HG03097 (cell line): ENCODE data around the gene HSD11B1.

Experiments used
- ATAC-seq: cut with Tn5 transposase; IDR thresholded peaks from one replicate; pipeline ENCODE4 v1.9.1; 2021; ENCODE audit not compliant: unreplicated experiment, low FRiP score

The HSD11B1 gene

DNA sequence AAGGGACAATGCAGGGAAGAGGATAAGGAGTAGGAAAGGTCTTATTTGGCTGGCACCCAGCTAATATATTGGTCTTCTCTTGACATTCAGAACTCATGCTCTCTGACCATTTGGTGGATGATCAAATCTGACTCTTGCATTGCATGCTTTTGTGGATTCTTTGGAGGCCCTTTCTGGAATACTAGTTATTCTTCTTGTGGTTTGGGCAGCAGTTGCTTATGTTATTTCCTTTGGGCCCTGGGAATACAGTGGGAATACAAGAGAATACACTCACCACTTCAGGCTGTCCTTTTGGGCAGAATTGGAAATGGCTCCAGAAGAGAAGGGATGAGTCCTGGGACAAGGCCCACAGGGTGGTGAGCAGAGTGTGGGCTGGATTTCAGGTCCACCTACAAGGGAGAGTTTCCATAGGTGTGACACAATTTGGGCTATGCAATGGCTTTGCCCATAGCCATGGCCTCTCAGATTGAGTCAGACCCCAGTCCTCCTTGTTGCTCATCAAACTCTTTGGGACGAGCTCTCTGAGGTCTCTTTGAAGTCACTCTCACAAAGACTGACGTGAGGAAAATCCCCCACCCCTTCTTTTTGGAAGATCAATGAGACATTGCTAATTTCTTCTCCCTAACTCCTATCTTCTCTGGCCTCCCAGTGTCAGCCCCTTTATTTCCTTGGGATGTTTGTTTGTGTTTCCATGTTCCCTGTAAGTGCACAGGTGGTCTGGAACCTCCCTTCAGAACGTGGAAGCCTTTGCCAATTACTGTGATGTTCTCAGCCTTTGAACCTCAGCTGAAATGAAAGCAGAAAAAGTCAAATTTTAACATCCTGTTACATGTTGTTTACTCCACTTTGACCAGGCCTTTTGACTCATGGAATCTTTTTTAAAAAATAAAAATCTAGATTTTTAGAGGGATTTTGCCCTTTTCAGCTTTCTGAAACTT is 19.4 kb downstream of the HSD11B1 start:
- ATAC-seq = no peak

DNA sequence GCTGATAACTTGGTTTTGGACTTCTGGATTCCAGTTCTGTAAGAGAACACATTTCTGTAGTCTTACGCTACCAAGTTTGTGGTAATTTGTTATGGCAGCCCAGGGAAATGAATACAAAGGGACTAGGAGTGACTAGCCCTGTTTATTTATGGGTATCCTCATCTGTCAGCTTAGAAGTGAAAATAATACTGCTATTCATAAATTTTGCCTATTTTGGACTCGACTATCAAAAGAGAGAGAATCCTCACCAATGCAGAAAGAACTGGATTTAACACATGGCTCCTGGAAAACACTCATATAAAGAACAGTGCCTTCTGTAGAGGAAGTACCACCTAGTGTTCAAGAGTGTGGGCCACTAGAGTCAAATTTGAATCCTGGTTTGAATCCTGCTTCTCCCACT is 22.6 kb downstream of the HSD11B1 start:
- ATAC-seq = no peak

DNA sequence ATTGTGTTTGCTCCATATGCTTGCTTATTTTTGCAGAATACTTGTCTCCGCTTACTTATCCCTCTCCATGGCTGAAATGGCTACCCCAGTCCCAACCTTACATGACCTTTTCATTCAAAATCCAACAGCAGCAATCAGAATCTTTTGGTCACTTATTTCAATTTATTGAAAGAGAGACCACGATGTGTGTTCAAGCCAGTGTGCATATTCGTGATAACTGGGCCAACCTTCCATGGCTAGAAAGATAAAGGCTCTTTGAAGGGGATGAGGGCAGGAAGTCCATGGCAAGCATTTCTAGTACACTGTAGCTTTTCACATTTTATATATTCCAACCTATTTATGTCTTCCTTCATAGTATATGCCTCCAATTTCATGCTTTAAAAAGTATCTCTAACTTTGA is 23.1 kb downstream of the HSD11B1 start:
- ATAC-seq = no peak

DNA sequence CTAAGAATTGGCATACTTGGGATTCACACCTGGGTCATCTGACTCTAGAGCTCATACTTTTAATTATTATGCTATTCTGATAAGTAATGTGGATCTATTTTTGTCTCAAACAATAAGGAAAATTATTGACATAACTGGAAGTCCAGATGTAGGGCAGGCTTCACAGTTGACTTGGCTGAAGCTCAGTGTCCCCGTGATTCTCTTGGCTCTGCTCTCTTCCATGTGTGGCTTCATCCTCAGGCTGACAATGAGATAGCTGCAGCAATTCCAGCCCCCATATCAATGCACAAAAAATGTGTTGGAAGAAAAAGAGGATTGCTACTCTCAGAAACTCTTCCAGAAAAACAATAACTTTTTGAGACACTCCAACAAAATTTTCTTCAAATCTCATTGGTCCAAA is 23.8 kb downstream of the HSD11B1 start:
- no peak for ATAC-seq

DNA sequence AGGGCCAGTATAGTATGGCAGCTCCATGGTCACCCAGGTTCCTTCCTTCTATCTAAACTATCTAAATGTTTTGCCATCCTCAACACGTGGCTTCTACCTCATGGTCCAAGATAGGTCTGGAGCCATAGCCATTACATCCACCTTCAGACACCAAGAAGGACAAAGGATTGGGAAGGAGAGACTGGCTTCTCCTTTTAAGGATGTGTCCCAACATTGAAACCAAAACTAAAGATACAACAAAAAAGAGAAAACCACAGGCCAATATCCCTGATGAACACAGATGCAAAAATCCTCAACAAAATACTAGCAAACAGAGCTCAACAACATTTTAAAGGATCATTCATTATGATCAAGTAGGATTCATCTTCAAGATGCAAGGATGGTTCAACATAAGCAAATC is 24.8 kb downstream of the HSD11B1 start:
- ATAC-seq = no peak

DNA sequence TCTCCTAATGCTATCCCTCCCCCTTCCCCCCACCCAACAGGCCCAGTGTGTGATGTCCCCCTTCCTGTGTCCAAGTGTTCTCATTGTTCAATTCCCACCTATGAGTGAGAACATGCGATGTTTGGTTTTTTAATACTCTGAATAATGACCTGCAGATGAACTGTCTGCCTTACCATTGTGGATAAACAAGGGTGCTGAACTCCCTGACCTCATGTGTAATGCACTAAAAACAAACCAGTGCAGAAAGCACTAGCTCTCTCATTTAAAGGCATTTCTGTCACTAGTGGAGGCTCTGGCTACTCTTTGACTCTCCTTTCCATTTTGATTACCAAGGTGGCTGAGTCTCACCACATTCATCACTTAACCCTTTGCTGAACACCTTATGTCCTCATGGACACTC is 28.1 kb downstream of the HSD11B1 start:
- ATAC-seq = no peak

DNA sequence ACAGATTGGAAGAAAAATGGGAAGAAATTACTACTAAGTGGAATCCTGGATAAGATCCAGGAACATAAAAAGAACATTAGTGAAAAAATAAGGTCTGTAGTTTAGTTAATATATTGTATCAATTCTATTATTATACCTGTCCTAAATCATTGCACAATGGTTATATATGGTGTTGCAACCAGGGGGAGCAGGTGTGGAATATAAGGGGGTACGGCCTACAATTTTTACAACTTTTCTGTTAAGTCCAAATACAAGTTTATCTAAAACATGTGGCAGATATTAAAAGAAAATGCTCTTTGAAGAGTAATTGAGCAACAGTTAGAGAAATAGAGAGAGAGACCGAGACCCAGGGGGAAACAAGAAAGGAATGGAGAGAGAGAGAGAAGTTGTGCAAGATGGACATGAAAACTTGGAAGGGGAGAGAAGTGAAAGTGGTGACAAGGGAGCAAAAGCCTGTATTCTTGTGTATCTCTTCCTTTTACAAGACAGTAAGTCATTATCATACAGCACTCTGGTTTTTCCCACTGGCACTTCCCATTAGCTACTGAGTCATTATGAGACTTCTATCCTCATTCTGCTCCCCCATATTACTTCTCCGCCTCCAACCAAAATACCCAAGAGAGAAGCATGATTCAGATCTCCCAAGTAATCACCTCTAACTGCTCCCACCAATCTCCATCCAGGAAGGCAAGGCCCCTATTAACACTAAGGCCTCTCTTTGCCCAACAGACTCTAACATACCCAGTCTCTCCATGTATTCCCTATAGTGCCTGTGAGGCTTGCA is 29.0 kb downstream of the HSD11B1 start:
- ATAC-seq = no peak

DNA sequence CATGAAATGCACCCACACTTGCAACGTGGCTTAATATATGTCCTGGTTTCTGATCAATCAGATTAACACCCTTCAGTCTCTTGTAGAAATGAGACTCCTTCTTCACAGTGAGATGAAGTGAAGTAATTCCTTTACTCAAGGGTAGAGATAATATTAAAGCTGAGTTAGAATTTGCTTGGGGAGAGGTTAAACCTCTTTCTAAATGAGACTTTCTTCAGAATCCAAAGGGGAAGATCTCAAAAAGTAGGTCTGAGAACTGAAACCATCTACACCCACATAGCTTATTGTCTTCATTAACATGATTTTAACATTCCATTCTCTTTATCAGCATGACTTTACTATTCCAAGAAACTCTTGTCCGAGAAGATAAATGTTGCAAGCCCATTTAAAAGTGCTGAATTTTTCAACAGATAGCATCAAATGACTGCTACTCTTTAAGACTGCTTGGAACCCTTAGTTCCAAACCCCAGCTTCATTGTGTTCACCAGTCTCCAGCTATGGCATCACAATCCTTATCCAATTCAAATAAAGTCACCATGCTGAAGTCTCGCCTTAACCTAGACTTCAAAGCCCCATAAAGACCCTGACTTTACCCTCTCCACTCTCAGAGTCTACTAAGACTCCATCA is 32.0 kb downstream of the HSD11B1 start:
- ATAC-seq = no peak

DNA sequence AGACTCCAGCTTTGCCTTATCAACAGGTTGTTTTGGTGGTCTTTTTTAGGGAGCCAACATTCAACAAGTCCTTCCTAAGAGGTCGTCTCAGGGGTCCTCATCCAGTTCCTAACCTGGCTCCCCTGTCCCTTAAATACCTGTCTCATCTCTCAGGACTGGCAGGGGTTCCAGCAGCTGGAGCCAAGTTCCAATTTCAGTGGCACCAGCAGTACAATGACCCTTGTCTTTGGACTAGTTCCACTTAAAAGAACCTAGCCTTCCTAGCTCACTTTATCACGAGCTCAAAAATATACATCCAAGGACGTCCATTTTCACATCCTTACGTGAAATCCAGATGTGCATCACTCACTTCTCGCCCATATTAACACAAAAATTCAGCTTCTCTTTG is 32.5 kb downstream of the HSD11B1 start:
- ATAC-seq = no peak

DNA sequence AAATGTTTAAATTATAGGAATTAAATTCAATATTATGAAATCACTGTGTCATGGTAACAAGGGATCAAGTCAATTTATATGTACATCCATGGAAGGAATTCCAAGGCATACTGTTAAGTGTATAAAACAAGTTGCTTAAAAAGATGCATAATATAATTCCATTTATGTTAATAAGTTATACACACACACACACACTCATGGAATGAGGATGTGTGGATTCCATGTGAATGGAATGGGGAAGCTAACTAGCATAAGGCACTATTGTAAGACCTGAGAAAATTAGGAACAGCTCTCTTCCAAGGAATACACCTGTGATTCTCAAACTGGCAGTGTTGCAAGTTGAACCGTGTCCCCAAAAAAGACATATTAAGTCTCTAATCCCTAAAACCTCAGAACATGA is 33.6 kb downstream of the HSD11B1 start:
- ATAC-seq = no peak

DNA sequence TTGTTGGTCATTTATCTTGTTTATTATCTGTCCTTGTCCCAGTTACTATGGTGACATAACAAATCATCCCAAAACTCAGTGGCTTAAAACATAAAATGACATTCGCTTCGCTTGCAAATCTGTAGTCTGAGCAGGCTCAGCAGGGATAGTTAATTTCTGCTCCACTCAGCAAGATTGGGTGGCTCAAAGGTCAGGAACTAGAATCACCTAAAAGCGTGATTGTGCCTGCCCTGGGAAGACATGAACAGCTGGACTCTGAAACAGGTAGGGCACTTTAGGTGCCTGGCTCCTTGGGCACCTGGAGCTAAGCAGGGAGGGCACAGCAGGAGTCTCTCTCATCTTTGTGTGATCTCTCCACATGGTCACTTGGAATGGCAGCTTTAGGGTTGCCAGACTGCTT is 36.5 kb downstream of the HSD11B1 start:
- ATAC-seq = no peak

DNA sequence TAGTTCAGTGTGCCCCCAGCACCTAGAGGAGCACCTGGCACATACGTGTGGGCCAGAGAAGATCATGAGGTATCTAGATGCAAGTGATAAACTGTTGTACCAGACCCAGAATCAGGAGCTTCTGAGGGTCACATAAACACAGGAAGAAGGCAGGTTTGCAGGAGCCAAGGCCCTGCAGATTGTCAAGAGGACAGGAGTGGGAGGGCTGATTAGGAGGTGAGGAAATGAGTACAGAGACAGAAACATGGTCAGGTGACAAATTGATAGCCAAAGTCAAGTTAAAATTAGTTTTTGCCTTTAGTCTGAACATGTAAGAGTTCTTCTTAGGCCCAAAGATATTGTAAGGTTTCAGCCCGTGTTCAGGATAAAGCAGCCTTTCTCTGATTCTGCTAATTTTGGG is 37.2 kb downstream of the HSD11B1 start:
- ATAC-seq = no peak

DNA sequence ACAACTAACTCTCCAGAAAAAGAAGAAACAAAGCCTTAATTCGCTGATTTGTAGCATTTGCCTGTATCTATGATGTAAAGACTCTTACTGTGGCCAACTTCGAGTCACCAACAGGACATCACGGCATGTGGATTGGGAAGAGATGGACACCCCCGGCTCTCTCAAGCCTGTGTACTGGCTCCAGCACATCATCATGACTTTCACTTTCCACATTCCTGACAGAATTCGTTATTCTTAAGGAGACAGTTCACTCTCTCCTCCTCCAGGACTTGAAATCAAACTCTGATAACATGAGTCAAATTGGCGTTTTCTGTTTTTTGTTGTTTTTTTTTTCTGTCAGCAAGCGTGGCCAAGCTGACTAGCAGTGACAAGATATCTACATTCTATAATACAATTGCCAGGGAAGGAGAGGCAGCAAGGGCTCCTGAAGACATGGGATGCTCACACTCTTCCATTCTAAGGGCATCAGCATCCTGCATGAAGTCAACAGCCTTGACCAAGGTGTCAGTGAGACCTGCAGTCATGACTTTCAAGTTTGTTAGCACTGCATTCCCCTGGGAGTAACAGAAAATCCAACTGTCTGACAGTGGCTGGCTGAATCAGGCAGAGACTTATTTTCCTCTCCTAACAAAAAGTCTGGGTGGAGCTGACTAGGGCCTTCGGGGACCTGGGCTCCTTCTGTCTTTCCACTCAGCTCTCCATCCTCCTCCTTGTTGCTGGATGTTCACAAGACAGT is 37.9 kb downstream of the HSD11B1 start:
- ATAC-seq = no peak

DNA sequence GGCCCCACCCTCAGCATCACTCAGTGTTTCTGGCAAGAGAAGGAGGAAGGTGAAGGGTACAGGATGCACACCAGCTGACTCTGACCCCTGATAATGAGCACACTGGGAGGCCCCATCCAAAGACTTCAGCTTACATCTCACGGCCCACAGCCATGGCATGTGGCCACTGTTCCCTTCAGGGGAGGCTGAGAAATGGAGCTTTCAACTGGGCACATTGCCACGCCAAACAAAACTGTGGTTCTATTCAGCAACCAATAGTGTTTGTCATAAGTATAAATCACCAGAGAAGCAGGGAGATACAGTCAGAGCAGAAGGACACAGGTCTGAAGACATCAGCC is 38.5 kb downstream of the HSD11B1 start:
- ATAC-seq = no peak

DNA sequence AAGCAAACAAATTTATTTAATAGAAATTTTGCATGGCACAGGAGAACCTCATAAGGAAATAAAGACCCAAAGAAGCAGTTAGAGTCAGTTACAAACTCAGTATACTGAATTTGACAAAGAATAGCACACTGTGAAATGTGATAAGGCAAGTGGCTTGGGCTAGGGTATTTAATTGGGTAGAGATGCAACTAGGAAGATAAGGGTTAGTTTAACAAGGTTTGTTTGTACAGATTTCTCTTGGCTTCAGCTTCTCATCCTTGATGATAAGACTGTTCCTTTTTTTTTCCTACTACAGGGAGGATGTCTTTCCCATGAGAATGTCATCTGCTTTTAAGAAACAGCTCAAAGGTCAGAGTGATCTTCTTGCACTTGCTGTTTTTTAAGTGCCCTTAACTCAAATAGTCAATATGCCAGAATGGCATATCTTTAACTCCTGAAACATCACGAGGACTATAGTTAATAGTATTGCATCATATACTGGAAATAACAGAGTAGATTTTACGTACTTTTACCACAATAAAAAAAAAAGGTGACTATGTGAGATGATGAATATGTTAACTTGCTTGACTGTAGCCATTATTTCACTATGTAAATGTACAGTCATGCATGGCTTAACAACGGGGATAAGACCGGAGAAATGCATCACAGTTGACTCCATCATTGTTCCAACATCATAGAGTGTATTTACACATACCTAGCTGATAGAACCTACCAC is 42.0 kb downstream of the HSD11B1 start:
- no peak for ATAC-seq

DNA sequence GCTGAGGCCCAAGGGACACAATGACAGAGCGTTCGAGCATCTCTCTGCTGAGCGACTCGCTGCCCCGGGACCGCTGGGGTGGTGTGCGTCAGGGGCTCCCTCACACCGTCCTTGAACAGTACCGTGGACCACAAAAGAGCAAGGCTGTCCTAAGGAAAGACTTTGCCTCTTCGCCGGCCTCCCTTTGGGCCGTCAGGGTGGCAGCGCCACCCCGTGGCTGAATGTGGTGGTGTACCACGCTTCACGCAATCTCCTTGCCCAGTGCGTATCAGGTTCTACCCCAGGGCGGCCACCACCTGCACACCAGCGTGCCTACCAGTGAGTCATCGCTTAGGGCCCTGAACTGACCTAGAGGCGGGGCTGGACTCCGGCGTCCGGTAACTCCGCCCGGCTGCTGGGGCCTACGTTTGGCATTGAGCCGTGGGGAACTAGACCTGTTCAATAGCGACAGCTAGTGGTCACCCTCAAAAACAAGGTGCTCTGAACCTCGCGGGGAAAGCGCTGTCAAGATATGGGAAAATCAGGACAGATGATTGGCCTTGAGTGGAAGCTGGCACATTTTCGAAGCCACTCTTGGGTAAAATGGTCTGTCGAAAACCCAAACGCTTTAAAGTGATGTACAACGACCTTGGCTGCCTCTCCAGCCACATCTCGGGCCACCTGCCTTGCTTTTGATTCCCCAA is 43.1 kb downstream of the HSD11B1 start:
- peak; percentile 81 for ATAC-seq

DNA sequence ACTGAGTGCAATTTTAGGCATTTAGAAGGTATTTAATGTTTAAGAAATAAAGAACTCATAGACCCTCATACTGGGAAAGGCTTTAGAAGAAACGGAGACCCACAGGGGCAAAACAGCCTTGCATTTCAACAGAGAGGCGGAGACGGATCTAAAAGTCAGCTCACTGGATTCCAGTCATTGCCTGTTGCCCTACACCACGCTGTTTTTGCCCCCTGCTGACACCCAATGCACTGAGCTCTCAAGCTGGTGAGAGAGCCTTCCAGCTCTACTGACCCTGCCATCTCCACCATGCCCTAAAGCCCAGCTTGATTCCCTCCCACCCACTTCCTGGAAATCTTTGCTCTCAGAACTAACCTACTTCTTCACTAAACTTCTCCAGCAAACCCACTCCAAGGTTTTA is 44.0 kb downstream of the HSD11B1 start:
- no peak for ATAC-seq

DNA sequence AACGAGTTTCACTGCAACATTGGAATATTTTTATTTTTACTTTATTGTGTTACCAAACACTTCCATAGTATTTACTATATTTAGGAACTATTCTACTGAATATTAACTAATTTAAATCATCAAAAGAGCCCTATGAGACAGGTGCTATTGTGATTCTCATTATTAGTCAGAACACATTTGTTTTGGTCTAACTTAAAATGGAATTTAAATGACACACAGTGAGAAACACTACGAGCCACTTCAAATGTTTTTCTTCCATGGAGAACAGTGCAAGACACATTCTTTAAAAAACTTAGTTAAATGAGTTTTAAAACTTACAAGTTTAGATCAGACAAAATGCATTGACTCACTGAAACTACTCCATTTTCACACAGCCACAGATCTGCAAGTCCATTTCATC is 44.6 kb downstream of the HSD11B1 start:
- no peak for ATAC-seq

DNA sequence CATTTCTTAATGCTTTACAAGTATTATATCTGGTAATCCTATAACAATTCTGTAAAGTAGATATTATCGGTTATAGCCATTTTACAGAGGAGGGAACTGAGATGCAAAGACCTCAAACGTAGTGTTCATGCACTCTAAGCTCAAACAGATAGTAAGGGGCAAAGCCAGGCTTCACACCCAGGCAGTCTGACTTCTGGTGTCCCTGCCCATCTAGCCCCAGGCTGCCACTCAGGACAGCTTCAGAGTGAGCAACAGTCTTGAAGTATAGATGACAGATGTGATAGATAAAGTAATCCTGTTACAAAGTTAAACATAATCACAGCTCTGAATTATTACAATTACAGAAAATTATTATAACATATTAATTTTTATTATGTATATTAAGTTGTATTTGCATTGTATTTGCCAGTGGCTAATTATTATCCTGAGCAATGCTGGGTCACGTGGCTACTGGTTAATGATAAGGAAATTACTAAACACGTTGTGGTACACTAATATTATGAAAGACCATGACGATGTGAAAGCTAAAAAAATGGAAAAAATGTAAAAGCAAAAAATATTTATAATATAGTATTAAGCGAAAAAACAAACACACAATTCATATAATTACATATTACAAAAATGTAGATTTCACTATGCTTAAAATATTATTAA is 45.2 kb downstream of the HSD11B1 start:
- ATAC-seq = no peak
